ENCODE results near the gene MTUS2.

The MTUS2 gene

DNA sequence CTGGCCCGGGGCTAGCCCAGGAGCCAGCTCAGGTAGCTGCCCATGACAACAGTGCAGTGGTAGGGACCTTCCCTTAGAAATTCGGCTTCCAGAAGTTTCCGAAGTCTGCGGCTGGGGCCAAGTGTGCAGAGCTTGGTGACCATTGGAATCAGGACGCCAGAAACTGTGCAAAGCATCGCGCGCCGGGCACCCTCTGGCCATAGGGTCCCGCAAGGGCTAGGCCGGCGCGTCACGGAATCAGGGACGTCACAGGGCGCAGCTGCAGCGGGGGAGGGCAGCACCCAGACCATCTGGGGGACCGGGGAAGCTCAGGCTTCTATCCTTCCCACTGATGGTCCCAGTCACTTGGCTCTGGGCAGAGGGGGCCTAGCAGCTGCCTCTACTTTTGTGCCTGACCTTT, 219.1 kb downstream of the MTUS2 start:
- no peak for DNase-seq

DNA sequence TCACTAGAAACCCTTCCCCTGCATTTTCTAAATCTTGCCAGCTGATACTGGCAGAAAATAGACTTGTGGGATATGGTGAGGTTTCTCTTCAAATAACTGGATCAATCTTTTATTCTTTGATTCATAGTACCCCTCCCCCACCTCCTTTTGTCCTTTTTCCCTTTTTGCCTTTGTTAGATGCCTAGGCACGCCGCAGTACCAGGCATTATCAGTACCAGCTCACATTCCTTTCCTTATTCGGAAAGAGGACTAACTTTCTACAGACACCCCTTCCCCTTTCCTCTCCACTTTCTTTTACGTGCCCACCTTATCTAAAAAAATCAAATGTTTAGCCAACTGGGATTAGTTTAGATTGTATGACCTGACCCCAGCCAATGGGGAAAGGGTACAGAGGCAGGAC, 226.4 kb downstream of the MTUS2 start:
- no peak for DNase-seq

DNA sequence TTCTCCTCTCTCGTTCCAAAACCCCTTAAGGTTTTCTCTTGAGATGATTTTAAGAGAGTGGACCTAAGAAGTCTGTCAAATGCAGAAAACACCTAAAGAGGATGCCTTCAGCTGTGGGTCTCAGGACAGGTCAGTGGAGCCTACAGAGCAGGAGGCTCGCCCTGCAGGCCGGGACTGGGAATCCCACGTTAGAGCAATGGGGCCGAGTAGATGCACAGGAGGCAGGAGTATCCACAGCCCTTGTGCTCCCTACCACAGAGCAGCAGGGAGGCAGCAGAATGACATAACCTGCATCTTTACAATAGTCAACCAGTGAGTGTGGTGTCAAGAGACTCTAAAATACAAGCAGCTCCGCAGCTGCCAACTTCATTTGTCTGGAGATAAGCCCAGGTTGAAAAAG, 229.4 kb downstream of the MTUS2 start:
- no peak for DNase-seq

DNA sequence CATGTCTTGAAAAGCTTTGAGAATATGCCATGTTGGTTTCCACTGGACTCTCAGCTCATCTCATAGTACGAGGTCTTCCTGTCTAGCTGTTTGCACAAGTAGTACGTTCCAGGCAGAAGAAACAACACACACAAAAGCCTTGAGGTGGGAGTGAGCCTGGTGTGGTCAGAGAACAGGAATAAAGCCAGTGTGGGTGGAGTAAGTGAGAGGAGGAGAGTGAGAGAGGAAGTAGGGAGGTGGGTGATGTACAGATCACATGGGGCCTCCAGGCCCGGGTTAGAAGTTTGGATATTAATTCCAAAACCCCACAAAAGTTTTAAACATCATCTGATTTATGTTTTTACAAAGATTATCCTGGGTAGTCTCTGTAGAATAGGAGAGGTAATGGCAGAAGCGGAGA, 230.6 kb downstream of the MTUS2 start:
- DNase-seq: no peak

DNA sequence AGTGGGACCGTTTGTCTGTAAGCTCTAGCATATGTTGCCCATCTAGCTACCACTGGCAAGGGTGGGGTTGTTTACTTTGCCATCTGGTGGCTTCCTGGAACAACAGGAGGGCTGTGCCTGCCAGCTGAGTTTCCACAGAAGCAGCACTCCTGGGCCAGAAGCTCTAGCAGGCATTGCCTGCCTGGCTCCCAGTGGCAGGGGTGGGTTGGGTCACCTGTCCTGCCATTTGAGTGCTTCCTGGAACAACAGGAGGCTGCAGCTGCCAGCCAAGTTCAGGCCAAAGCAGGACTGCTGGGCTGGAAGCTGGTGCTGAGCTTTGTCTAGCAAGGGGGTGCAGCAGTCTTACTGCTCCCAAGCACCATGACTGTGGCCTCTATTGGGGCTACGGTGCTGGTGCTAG, 239.7 kb downstream of the MTUS2 start:
- no peak for DNase-seq

DNA sequence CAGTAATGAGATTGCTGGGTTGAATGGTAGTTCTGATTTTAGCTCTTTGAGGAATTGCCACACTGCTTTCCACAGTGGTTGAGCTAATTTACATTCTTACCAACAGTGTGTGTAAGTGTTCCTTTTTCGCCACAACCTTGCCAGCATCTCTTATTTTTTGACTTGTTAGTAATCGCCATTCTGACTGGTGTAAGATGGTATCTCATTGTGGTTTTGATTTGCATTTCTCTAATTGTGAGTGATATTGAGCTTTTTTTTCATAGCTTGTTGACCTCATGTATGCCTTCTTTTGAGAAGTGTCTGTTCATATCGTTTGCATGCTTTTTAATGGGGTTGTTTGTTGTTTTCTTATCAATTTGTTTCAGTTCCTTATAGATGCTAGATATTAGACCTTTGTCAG, 245.0 kb downstream of the MTUS2 start:
- no peak for DNase-seq

DNA sequence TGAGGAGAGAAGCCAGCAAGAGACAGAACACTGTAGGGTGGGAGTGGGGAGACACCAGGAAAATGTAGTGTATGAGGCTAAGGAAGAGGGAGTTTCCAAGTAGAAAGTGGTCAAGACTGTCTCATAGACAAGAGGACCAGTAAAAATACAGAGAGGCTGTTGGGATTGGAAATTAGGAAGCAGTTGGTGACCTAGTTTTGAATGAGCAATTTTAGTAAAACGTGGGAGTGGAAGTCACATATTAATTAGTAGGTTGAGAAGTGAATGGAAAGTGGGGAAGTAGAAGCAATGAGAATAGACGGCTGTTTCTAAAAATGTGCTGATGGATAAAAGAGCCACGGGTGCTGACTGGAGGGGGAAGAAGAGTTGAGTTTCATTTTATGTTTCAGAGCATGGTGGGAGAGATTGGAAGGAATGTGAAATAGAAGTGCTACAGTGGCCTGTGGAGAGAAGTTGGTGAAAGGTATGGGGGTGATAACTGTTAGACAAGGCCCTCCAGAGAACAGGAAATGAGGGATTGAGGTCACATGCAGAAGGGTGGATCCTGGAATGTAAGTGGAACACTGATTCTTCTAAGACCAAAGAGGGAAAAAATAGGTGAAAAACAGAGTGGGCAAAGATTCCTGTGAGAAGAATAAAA, 247.3 kb downstream of the MTUS2 start:
- no peak for DNase-seq

DNA sequence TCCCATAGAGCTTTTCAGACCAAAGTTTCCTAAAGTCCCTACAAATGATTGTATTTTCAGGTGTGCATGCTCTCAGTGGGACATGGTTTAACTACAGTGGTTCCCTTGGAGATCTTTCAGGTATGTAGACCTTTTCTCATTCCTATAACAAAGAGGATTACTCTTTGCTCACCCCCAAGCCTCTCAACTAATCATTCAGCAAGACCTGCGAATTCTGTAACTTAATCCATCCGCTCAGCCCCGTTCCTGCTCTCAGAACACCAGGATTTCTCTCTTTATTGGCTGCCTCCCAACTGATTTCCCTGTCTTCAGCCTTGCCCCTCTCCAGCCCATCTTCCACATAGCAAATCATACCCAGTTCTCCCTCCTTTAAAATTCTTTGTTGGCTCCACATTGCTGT, 253.6 kb downstream of the MTUS2 start:
- DNase-seq: no peak

DNA sequence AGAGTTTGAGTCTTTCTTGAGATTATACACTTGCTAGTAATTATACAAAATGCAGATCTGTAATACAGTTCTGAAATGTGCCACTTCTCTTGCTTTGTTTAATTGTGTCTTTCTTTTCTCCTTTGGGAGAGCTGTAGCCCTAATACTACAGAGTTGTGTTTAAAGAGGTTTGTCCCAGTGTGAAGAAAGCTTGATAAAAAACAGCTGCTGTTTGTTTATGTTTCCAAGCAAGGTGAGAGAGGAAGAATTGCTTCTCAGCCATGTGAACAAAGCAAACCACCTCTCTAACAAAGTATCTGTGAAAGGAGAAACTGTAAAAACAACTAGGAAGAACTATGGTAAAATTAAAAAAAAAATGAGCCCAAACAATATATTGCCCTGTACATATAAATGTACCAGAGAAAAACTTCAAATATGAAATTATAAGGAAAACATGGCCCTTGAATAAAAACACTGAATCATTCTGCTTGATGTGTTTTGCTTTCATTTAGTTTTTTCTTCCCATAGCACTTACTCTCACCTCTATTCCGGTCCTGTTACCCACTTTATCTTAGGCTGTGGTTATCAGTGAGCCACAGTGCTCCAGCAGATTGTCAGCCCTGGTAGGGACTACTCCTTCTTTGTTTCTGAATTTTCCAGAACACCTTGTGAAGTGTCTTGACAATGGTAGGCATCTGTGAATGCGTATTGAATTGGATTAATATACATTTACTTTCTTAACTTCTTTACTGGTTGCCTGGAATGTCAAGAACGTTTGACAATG, 257.1 kb downstream of the MTUS2 start:
- no peak for DNase-seq

DNA sequence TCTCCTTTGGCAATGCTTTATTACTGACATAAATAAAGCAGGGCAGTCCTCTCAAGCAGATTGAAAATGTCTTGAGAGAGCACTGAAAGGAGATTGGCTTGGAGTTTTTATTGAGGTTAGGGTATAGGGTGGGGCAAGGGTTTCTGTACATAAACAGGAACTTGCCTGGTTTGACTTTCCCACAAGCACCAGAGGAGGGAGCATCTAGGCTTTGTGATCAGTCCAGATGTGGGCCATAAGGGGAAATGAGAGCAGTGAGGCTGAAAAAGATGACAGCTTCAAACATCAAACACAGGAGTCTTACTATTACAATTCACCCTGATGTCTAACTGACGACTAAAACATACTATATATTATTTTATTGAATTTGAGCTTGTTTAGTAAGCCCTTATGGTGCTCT, 260.9 kb downstream of the MTUS2 start:
- peak in 2 of 5 donors; percentile 5 to 43 for DNase-seq

DNA sequence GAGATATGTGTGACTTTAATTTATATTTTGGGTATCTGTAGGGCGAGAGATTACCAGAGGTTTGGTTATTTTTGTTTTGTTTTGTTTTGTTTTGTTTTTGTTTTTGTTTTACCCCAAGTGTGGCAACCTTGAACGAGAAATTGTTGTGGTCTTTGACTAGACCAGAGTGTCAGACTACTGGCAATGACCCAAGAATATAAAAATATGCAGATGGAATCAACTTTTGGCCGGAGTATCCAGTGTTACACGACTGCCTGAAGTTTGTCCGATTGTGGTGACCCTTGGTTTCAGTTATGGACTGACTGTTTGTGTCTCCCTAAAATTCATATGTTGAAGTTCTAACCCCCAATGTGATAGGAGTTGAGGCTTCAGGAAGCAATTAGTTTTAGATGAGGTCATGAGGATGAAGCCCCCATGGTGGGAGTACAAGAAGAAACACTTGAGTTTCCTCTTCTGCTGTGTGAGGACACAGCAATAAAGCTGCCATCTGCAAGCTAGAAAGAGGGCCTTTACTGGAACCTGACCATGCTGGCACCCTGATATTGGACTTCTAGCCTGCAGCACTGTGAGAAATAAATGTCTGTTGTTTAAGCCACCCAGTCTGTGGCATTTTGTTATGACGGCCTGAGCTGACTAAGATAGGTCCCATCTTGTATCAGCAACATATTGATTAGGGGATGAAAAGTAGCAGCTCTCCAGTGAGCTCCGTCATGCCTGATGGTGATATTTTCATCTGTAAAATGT, 261.7 kb downstream of the MTUS2 start:
- no peak for DNase-seq

DNA sequence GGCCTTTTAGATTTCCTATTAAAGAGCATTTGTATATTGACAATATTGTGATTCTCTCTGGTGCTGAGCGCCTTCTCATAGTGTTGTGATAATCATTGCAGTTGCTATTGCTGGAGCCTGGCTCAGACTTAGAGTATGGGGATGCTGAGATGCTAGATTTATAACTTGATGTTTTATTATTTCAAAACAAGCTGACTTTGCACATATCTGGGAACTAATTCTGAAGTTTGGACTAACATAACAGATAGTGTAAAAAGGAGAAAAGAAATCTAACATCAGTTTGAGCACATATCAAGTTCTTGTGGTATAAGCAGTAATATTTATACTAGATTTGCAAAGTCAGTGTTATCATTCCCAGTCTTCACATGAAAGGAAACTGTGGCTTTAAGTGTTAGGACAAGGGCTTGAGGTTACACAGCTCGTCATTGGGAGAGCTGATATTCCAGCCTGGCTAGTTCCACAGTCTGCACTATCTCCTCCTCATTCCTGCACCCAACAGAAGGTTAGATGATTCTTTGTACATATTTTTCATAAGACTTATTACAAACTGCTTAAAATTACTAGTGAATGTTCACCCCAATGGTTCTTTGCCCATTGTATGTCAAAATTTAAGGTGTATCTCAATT, 279.8 kb downstream of the MTUS2 start:
- DNase-seq: no peak

DNA sequence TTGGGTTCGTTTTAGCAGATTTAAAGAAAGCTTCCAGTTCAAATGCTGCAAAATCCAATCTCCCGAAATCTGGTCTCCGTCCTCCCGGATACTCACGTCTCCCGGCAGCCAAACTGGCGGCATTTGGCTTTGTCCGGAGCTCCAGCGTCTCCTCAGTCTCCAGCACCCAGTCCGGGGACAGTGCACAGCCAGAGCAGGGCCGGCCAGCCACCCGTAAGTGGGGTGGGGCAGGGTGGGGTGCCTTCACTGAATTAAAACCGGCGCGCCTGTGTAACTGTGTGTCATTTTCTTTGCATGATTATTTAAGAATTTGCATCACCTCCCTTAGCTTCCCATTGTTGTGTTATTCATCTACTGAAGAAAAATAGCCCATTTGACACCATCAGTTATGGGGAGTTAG, 280.6 kb downstream of the MTUS2 start:
- DNase-seq: no peak

DNA sequence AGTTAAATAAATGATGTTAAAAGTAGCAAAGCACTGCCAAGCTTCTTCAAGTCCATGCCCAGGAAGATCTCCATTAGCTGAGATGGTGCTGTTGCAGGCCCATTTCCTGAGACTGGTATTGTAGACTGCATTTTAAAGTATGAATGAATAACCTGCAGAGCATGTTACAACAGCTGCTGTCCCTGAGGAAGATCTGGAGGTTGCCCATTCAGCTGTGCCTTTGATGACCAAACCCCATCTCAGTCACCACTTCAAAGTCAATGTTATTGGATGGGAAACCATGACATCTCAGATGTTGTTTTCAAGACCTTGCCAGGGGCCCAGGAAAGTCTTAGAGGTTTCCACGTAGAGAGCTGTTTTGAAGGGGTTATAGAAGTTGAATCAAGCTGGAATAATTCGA, 281.3 kb downstream of the MTUS2 start:
- no peak for DNase-seq

DNA sequence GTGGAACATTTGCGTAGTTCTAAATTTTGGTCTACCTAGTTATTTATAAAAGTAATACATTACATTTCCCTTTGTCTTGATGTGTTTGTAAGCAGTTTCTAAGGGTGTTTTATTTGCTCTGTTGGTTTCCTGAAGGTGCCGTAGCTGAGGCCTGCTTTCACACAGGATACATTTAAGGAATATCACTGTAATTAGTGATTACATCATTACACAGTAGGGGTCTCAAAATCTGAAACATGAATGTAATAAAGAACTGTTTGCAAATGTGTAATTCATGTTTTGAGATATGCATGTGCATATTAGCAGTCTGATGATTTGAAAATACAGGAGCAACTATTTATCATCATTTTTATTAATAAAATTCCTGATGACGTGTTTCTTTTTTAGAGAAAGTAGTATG, 281.8 kb downstream of the MTUS2 start:
- no peak for DNase-seq

DNA sequence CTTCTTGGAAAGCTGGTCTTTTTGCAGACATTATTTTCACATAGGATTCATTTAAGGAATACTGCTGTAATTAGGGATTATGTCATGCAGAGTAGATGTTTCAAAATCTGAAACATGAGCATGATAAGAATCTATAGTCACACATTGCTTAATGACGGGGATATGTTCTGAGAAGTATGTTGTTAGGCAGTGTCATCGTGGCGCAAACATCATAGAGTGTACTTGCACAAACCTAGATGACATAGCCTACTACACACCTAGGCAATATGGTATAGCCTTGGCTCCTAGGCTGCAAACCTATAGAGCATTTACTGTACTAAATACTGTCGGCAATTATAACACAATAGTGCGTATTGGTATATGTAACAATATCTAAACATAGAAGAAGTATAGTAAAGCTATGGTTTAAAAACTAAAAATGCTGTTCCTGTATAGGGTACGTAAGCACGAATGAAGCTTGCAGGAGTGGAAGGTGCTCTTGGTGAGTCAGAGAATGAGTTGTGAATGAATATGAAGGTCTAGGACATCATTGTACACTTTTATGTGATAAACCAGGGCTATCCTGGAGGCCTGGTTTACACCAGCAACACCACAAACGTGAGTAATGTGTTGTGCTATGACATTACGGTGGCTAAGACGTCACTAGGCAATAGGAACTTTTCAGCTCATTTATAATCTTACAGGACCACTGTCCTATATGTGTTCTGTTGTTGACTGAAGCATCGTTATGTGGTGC, 283.1 kb downstream of the MTUS2 start:
- no peak for DNase-seq

DNA sequence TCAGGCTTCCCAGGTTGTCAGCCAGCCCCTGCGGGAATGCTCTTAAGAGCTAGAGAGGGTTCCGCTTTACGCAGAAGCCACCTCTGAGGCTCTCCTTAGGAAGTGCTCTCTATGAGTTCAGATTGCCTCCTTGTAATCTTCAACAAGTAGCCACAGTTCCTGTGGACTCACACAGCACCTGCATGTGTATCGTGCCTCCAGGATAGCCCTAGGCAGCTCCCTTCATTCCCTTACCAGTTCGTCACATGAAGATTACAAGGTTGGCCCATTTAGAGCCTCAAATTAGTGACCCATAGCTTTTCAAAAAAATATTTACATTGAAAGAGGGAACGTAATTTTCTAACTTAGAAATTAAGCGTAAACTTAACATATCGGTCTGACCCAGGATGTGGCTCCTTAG, 284.3 kb downstream of the MTUS2 start:
- DNase-seq: no peak

DNA sequence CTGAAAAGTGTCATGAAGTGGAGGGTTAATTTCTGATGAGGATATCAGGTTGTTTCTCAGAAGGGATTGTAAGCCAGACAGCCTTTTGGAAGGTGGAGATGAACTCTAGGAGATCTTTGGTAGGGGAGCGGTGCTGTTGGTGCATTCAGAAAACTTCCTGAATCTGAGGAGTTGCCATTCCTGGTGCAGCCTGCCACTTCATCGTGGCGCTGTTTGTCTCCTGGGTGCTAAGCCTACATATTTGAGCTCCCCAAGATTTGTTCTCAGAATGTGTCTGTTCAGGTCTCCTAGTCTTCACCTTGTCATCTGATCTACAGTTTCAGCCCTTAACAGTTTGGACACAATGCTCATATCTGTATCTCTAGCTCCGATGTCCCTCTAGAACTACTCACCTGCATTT, 285.6 kb downstream of the MTUS2 start:
- no peak for DNase-seq

DNA sequence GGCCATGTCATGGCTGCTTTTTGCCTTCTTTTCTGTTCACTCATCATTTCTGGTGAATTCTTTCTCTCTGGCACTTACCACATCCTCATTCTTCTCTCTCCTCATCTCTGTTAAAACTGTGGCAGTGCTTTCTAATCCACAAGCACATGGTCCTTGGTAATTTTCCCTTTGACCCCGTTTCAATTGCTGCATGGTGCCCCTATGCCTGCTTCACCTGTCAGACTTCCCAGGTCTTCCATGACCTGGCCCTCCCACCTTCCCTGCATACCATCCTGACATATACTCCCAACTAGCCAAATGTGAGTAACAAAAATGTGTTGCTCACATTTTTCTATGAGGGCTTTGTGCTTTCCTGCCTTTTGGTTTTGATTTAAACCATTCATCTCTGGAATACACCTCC, 286.5 kb downstream of the MTUS2 start:
- DNase-seq: no peak

DNA sequence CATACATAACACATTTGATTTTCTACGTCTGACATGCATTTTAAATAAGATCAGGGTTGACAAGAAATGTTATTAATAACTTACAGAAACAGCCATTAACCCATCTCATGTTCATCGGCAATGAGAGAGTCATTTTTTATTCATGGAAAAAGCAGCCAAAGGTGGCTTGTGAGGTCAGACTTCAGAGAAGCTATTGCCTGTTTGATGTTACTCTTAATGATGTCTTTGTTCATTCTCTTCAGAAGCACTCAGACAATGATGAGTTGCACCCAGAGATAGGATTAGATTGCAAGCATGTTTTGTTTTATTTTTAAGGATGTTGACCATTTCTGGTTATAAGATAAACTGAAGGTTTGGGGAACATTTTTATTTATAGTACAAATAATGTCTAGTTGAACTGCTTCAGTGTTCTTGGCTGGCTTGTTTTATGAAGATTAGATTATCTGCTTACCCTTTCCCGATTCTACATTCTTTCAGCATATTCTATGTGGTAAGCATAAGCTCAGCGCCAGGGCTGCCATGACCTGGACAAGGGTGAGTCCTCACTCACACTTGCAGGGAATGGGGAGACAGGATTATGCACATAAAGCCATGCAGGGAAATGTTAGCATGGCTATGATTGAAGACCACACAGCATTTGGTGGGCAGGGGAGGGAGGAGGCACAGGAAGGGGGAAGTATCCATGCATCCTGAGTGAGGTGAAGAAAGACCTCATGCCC, 288.1 kb downstream of the MTUS2 start:
- no peak for DNase-seq

DNA sequence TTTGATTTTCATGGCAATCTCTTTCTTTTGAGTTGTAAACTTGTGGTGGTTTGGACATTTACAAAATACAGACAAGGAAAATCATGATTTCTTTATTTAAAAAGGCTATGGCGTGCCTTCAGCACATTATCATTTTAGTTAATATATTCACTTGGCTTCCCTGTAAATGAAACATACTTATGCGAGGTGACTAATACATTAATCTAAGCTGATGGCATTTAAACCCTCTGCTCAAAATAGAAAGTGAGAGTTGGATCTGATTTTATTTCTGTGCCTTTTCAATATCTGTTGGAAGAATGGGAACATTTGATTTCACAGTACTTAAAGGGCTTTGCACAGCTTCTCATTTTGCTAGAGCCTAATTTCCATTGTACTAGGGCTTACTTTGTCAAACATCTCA, 289.8 kb downstream of the MTUS2 start:
- no peak for DNase-seq

DNA sequence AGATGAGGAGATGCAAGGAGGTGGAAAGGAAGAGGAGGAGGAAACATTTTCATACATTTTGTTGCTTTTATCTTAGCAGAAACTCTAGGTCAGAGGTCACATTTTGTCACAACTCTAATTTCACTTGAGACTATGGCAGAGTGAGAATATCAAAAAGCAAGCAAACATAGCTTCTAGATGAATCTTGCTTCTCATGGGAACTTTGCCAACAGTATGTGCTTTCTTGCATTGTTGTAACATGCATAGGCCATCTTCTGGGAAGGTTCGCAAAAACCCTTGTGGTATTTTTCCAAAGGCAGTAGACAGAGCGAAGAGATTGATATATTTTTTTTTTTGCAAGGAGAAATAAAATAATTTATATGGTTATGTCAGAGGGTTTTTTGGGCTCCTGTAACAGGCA, 291.3 kb downstream of the MTUS2 start:
- DNase-seq: no peak

Measured in T-helper 1 cell (primary cell).